Hematopoietic multipotent progenitor cell treated with erythropoietin and hydrocortisone succinate and interleukin-3 and kit ligand, for 4 days (in vitro differentiated cells): ENCODE results near the gene ZNF674.
A peak's percentile ranks its signal among the peaks of the same experiment; 100 is the strongest.

ENCODE experiments used
- DNase-seq: peaks from one replicate; pipeline ENCODE4 v3.0.0-alpha.2; 2015

Gene ZNF674

GRCh38 chrX:46545111-46546005, at the start of gene ZNF674:
ZNF674 (minus strand) TSS chrX:46545421; CDS start chrX:46542087, 3,334 bp downstream.
- DNase-seq, result peak; percentile 96

- no peak for DNase-seq
Measured at GRCh38 chrX:46589977-46590723, 44.9 kb upstream of the ZNF674 start.

- DNase-seq, result peak; percentile 54
Measured at GRCh38 chrX:46588263-46588662, 43.0 kb upstream of the ZNF674 start.

GRCh38 chrX:46587753-46588171, 42.5 kb upstream of the ZNF674 start:
- DNase-seq, result no peak

- DNase-seq, result no peak
Measured at GRCh38 chrX:46587158-46587557, 41.9 kb upstream of the ZNF674 start.

- DNase-seq, result no peak
Measured at GRCh38 chrX:46584736-46585135, 39.5 kb upstream of the ZNF674 start.

- DNase-seq, result no peak
Measured at GRCh38 chrX:46582966-46583365, 37.7 kb upstream of the ZNF674 start.

- no peak for DNase-seq
Measured at GRCh38 chrX:46582325-46582724, 37.1 kb upstream of the ZNF674 start.

- DNase-seq, result no peak
Measured at GRCh38 chrX:46580613-46581012, 35.4 kb upstream of the ZNF674 start.

GRCh38 chrX:46579250-46579649, 34.0 kb upstream of the ZNF674 start:
- no peak for DNase-seq

- no peak for DNase-seq
Measured at GRCh38 chrX:46577221-46578005, 32.2 kb upstream of the ZNF674 start.

GRCh38 chrX:46576458-46576857, 31.2 kb upstream of the ZNF674 start:
- DNase-seq, result no peak

GRCh38 chrX:46575991-46576392, 30.8 kb upstream of the ZNF674 start:
- peak; percentile 26 for DNase-seq

- no peak for DNase-seq
Measured at GRCh38 chrX:46575586-46575985, 30.4 kb upstream of the ZNF674 start.

GRCh38 chrX:46574774-46575381, 29.7 kb upstream of the ZNF674 start:
- peak; percentile 56 for DNase-seq

GRCh38 chrX:46573892-46574773, 28.9 kb upstream of the ZNF674 start:
- DNase-seq, result peak; percentile 69

GRCh38 chrX:46573331-46573891, 28.2 kb upstream of the ZNF674 start, which contains the start of gene CHST7:
CHST7 (plus strand) TSS chrX:46573765; CDS start chrX:46573932, 167 bp downstream.
- DNase-seq, result peak; percentile 84

GRCh38 chrX:46572340-46572936, 27.2 kb upstream of the ZNF674 start:
- DNase-seq, result peak; percentile 35

- peak; percentile 50 for DNase-seq
Measured at GRCh38 chrX:46571423-46572339, 26.5 kb upstream of the ZNF674 start.

- no peak for DNase-seq
Measured at GRCh38 chrX:46569621-46570020, 24.4 kb upstream of the ZNF674 start.
